Nephron (organoid): ENCODE results near the gene SEBOX.

Source experiments
- H3K27ac Mint-ChIP-seq, 3 experiments: 2 replicates each; pipeline ENCODE4 v1.8.0; 2020; ENCODE audit warnings: mixed read lengths in 3 of 3, mild to moderate bottlenecking in 2 of 3, moderate library complexity in 1 of 3
- H3K27me3 Mint-ChIP-seq: 2 replicates; pipeline ENCODE4 v1.8.0; 2021; ENCODE audit warnings: low read depth, mild to moderate bottlenecking, moderate library complexity, mixed read lengths
- H3K36me3 Mint-ChIP-seq: 2 replicates; pipeline ENCODE4 v1.8.0; 2020; ENCODE audit warnings: low read depth, mixed read lengths
- H3K4me1 Mint-ChIP-seq: 2 replicates; pipeline ENCODE4 v1.8.0; 2020; ENCODE audit warnings: mixed read lengths
- H3K4me3 Mint-ChIP-seq, 3 experiments: 2 replicates each; pipeline ENCODE4 v1.8.0; 2020; ENCODE audit warnings: mild to moderate bottlenecking in 3 of 3, mixed read lengths in 3 of 3, moderate library complexity in 2 of 3
- H3K9me3 Mint-ChIP-seq: 2 replicates; pipeline ENCODE4 v1.8.0; 2020; ENCODE audit warnings: mixed read lengths
- TF ChIP-seq, protein P1 (sequence below), 3 experiments: fragments of 200-600 bp; sonication (generic); IDR thresholded peaks; one replicate each; pipeline ENCODE4 v1.5.0; 2021; ENCODE audit warnings: antibody characterized with exemption in 3 of 3; ENCODE audit not compliant: unreplicated experiment in 3 of 3

Gene SEBOX

GRCh38 chr17:28348979-28349378 lies 16.0 kb downstream of the SEBOX start:
- no peaks in the 10 kb centered on the region for H3K9me3 Mint-ChIP-seq
- TF ChIP-seq, protein P1, sequence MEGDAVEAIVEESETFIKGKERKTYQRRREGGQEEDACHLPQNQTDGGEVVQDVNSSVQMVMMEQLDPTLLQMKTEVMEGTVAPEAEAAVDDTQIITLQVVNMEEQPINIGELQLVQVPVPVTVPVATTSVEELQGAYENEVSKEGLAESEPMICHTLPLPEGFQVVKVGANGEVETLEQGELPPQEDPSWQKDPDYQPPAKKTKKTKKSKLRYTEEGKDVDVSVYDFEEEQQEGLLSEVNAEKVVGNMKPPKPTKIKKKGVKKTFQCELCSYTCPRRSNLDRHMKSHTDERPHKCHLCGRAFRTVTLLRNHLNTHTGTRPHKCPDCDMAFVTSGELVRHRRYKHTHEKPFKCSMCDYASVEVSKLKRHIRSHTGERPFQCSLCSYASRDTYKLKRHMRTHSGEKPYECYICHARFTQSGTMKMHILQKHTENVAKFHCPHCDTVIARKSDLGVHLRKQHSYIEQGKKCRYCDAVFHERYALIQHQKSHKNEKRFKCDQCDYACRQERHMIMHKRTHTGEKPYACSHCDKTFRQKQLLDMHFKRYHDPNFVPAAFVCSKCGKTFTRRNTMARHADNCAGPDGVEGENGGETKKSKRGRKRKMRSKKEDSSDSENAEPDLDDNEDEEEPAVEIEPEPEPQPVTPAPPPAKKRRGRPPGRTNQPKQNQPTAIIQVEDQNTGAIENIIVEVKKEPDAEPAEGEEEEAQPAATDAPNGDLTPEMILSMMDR (IDR thresholded peaks at IDR 0.05; ENCODE audit: unreplicated experiment in 3 of 3), result no peak
- H3K36me3 Mint-ChIP-seq, result peaks cover 67% of the 10 kb centered on the region
- no peak overlapping the region for H3K27ac Mint-ChIP-seq
- no peak overlapping the region for H3K4me3 Mint-ChIP-seq
- no peaks in the 10 kb centered on the region for H3K27me3 Mint-ChIP-seq
- no peaks in the 10 kb centered on the region for H3K4me1 Mint-ChIP-seq

DNA sequence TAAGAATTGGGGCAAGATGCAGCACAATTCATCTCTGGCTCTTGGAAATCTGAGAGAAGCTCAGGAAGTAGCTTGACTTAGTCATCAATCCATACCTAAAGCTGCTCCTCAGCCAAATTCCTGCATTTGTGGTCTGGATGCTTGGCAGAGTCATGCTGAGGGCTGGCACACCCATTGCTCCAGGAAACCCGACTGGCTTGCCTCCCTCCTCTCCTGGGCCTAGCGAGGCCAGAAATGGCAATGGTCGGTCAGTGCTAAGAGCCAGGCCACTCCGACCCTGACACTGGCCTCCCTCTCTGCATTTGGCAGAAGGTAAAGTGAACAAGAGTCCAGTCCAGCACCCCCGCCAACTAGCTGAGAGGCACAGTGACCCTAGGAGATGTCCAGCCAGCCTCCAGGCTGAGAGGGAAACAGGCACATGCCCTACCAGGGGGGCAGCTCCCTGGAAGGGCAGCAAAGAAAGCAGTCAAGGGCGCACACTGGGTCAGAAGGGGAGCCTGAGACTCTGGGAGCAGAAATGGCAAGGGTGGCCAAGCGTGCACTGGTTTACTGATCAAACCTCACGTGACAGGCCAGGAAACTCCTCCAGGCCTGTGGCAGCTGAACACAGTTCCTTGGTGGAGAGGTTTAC lies 17.6 kb downstream of the SEBOX start:
- H3K4me1 Mint-ChIP-seq, result no peaks in the 10 kb centered on the region
- H3K9me3 Mint-ChIP-seq, result no peaks in the 10 kb centered on the region
- H3K4me3 Mint-ChIP-seq, result no peak overlapping the region
- H3K27me3 Mint-ChIP-seq, result no peaks in the 10 kb centered on the region
- TF ChIP-seq, protein P1 (IDR thresholded peaks at IDR 0.05; ENCODE audit: unreplicated experiment in 3 of 3), result no peak
- peaks cover 66% of the 10 kb centered on the region for H3K36me3 Mint-ChIP-seq
- H3K27ac Mint-ChIP-seq, result peak overlapping the region in 1 of 3 experiments; percentile 72

DNA sequence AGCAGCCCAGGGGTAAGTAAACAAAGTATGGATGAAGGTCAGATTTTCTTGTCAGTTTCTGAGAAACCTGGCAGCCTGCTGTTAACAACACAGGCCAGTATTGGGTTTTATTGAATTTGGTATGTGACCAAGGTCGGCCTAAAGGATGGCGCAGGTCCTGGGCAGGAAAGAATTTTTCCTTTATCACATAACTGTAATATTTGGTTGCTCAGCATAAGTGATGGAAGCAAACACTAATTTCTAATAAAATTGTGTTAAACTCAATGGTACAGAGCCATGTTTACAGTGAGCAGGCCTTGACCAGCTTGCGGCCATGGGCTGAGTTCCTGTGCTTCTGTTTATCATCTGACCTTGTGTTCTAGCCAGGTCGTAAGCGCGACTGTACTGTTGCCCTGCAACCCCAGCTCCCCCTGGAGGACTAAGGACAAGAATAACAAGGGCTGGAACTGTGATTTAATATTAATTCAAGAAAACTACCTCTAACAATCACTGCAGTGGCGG lies 18.2 kb downstream of the SEBOX start:
- Mint-ChIP-seq H3K36me3 (peaks cover 67% of the 10 kb centered on the region), H3K27ac (peak overlapping the region in 1 of 3 experiments; percentile 72), H3K4me1 (no peaks in the 10 kb centered on the region), H3K27me3 (no peaks in the 10 kb centered on the region), H3K9me3 (no peaks in the 10 kb centered on the region), H3K4me3 (no peak overlapping the region)
- TF ChIP-seq, protein P1 (IDR thresholded peaks at IDR 0.05; ENCODE audit: unreplicated experiment in 3 of 3), result peak in 1 of 3 experiments; percentile 22

DNA sequence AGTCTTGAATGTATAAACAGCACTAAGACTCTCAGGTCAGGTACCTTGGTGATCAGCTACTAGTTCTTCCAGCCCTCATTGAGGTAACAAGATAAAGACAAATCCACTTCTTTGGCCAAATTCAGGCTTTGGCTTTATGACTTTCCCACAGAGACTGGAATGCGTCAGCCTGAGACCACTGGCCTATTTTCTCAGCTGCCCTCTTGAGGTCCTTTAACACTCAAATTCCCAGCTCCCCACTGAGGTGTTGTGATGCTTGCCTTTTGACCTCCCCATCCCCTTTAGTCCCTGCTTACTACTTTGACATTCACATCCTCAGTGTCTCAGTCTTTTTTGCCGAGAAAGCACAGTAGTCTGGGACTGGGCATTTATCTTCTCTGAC lies 18.8 kb downstream of the SEBOX start:
- Mint-ChIP-seq H3K36me3 (peaks cover 61% of the 10 kb centered on the region), H3K4me1 (no peaks in the 10 kb centered on the region), H3K9me3 (no peaks in the 10 kb centered on the region), H3K27ac (peak overlapping the region in 1 of 3 experiments; percentile 72), H3K4me3 (no peak overlapping the region), H3K27me3 (no peaks in the 10 kb centered on the region)
- TF ChIP-seq, protein P1 (IDR thresholded peaks at IDR 0.05; ENCODE audit: unreplicated experiment in 3 of 3), result no peak

GRCh38 chr17:28345419-28346198 lies 19.4 kb downstream of the SEBOX start:
- no peak overlapping the region for H3K27ac Mint-ChIP-seq
- H3K4me1 Mint-ChIP-seq, result no peaks in the 10 kb centered on the region
- no peaks in the 10 kb centered on the region for H3K27me3 Mint-ChIP-seq
- peaks cover 57% of the 10 kb centered on the region for H3K36me3 Mint-ChIP-seq
- no peak overlapping the region for H3K4me3 Mint-ChIP-seq
- H3K9me3 Mint-ChIP-seq, result no peaks in the 10 kb centered on the region
- TF ChIP-seq, protein P1 (IDR thresholded peaks at IDR 0.05; ENCODE audit: unreplicated experiment in 3 of 3), result no peak
